ENCODE results near the gene CLDN5.

- no peak for TF ChIP-seq POLR2AphosphoS5 (IDR thresholded peaks at IDR 0.05)
- no peak for TF ChIP-seq CTCF (IDR thresholded peaks at IDR 0.05)
These were observed 45.9 kb downstream of the CLDN5 start for GRCh38 chr22:19478045-19478900.

All from stomach (tissue), 4 donors.